NCI-H1105 (cell line): ENCODE results near the gene RFC3.

Experiments
- DNase-seq: peaks from one replicate; lab custom pipeline; 2025; lab: John Stamatoyannopoulos, UW

RFC3 gene

DNA sequence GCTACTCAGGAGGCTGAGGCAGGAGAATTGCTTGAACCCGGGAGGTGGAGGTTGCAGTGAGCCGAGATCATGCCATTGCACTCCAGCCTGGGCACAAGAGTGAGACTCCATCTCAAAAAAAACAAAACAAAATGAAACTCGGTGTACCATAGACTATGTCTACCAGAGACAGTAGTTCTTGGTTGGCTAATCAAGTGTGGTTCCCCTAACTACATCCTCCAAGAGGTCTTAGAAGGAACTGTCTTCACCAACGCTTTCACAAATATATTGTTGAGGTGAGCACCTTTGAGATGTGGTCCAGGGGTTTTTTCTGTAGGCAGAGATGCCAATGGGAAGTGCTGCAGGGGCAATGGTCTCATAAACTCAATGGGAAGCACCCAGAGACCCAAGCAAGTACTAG, 48.0 kb downstream of the RFC3 start:
- no peak for DNase-seq

DNA sequence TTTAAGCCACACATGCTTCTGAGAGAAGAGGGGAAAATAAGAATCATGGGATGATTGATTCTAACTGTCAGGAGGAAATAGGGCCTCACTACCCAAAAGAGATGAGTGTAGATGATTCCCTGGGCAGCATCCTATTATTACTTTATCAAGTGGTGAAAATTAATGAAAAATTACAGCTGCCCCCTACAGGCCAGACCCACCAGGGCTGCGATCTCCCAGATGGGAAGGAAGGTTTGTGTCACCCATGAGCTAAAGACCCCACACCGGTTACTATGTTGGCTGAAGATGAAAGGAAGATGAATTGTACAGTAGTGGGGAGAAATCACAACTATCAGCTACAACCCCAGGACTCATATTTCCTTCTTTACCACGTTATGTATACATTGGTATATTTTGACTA, 49.5 kb downstream of the RFC3 start:
- no peak for DNase-seq

DNA sequence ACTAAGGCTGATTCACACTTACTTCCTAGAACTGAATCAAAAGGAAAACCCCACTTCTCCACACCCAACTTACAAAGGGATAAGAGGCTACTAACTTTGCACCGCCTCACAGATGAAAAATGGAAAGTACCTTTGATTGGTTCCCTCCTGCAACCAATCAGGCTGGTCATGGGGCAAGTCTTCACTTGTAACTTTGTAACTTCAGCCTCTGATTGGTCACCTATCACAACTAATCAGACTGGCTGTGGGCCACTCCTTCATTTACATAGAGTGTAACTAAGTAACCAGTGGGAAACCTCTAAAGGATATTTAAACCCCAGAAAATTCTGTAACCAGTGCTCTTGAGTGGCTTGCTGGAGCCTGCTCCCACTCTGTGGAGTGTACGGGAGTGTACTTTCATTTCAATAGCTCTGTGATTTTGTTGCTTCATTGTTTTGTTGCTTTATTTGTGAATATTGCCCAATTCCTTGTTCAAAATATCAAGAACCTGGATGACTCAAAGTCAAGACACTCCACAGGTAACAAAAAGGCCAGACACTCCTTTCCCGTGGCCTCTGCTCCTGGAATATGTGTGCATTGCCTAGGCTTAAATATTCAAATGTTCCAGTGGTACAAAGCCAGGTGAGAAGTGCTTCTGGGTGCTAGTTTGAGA, 50.5 kb downstream of the RFC3 start:
- no peak for DNase-seq

GRCh38 chr13:33869005-33869404, 51.1 kb downstream of the RFC3 start:
- no peak for DNase-seq

- peak; percentile 63 for DNase-seq
Observed at GRCh38 chr13:33870046-33870668, 52.2 kb downstream of the RFC3 start.

GRCh38 chr13:33871207-33872004, 53.5 kb downstream of the RFC3 start:
- DNase-seq: no peak

DNA sequence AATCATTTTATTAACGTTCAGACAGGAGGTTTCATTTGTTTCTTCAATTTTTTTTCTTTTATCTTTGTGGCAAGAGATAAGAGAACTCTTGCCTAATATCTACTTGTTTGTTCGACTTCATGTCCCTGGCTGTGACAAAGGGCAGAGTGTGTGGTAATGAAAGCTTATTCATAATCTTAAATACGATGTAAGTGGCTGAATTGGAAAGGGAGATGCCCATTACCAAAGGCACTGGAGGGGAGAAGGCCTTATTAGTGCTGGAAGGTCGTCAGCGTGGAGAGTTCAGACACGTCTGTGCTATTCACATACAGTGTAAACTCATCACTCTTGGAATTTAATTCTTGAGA, 54.0 kb downstream of the RFC3 start:
- no peak for DNase-seq

DNA sequence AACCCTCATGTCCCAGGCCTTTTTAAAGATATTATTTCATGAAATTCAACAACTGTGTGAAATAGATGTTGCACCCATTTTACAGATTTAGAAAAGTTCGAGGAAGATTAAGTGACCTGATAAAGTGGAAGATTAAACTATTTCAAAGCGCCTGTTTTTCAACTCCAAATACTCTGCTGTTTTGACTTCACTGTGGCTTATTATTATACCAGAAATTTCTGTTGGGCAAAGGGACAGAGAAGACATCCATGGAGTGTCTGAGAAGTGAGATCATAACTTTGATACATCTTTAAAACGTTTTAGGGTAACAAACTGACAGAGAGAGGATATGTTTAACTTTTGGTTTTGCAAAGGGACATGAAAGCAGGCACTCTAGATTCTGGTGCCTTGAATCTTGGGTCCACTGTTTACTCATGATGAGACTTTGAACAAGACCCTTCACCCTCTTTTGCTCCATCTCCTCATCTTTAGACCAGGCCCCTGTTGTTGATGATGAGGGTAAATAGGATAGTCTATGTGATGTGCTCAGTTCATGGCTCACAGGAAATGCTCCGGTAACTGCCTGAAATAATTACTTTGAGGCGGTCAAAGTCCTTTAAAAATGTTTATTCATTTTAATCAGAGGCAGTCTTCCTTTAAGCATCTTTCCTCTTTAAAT, 55.4 kb downstream of the RFC3 start:
- no peak for DNase-seq

- no peak for DNase-seq
Observed at GRCh38 chr13:33874871-33875270, 56.9 kb downstream of the RFC3 start.

DNA sequence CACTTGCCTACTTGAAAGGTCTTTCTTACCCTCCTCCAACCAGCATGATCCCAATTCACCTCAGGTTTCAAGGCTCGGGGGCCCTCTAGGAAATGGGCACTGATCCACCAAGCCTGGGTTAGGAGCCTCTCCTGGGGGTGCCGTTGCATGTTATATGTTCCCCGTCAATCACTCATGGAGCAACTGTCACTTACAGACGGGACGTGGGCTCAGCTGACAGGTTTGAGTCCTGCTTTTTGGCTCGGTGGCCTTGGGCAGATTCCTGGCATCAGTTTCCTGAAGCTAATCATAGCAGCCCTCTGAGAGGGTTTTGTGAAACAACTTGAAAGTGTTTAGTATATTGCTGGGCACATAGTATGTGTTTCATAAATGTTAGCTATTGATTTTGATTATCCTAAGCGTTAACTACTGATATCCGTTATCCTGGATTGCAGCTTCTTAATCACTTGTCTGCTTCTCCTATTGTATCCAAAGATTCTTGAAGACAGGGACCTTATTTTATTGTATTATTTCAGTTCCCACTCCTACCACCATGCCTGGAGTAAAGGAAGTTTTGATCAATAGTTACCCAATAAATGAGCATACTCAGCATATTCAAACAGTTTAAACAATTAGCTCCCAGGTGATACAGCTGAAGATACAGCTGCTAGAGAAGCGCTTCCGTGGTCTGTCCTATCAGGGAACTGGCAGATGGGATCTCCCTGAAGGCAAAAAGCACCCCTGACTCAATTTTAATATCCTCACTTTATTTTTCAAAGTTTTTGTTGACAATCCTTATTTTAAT, 57.9 kb downstream of the RFC3 start:
- DNase-seq: no peak

DNA sequence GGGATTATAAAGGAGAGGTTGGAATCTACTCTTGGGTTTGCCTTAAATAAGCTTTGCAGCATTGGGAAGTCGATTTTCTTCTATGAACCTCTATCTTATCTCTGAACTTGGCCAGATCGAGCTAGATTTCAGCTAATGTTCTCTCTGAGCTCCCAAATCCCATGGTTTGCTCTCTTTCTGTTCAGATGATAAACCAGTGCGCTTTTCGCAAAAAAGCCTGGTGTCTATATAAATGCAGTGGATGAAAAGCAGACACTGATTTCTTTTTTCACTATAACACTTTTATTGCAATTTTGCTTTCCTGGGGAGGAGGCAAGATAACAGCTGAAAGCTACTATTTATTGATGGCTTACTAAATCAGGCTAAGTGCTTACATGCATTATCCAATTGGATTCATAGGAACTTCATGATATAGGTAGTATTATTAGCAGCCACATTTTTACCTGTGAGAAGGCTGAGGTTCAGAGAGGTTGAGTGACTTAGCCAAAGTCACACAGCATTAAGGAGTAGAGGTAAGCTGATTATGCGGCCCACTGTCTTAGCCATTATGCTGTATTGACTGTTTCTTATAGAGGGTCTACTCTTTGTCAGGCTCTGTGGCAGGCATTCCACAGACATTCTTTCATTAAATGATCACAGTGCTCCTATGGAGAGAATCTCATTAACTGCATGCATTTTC, 58.9 kb downstream of the RFC3 start:
- no peak for DNase-seq

DNA sequence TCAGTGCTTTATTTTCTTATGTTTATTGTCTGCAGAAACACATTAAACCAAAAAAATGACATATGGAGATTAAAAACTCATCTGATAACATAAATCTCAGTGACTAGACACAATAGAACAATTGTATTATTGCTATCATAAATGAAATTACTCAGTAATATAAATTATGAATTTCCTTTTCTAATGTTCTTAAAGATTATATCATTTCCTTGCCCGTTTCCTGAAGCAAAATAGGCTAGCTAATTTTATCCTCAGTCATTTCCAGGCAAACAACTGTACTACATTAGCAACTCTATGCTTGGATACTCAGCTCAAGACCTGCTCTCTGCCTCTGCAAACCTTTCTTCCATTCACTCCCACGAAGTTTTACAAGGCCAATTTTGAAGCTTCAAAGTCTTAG, 61.2 kb downstream of the RFC3 start:
- no peak for DNase-seq

DNA sequence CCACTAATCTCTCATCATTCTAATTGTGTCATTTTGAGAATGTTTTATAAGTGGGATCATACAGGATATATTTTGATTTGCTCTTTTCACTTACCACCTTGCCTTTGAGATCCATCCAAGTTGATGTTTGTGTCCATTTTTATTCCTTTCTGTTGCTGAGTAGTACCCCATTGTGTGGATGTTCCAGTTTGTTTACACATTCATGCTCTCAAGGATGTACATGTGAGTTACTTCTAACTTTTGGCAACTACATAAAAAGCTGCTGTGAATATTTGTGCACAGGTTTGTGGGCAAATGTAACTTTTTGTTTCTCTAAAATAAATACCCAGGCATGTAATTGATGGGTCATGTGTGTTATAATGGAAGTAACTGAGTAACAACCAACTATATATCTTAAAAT, 64.9 kb downstream of the RFC3 start:
- DNase-seq: no peak

DNA sequence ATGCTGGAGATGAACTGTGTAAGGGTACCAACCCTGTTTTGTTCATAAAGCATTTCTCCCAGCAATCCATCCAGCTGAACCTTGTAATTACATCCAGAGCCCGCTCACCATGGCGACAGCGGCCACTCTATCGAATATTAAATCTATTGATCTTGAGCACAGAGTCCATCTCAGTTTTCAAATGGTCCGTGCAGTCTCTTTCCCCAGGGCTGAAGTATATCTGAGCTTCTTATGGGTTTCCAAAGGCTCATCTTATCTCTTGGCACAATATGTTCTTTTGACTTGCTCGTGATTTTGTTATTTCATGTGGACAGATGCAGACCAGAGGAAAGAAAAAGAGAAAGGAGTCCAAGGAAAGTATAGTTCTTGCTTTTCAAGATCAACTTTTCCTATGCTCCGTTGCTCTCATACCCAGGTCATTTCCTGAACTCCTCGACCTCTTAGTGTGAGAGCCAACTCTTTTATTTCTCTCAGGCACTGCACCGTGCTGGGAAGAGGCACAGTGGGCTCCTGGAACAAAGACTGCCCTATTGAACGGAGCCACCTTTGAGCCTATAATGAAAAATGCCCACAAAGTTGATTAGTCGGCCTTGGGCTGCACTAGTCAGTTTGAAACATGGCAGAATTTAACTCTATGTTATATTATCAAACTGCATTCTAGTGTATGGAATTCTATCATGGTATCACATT, 66.7 kb downstream of the RFC3 start:
- DNase-seq: no peak
